Measurements from ENCODE around the gene MBOAT1. TPM values are rescaled to one million over a fixed set of nuclear protein-coding genes. Genes with fewer than 3 reads are reported as not detected.

Gene MBOAT1
- total RNA-seq, 1 donor from 2014 or later, result 5.3 TPM

DNA sequence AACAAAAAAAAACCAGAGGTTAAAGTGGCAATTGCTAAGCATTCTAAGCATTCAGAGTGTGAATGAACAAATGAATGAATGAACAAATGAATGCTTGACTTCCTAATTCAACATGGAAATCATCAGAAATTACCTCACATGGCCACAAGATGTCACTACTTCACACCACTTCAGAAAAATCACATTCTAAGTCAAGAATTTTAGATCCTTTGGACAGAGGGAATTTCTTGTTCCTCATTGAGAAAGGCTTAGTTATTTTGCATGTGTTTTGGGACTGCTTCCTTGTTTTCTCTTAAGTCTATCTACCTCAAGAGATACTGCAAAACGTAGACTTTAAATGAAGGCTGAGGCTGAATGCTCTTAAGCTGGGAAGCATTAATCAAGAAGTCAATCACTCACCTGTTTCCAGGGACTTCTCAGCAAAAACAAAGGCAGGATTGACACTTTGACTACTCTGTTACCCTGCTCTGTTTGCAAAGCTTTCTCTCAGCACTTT, 120.2 kb downstream of the MBOAT1 start:
- intact Hi-C loops (cut with DNase I), result loop anchor here (2.0 to 5.0 kb wide), 4 partner anchors 35 to 437 kb away; no protein-coding TSS in a partner anchor
- peak; percentile 42 for ATAC-seq
- DNase-seq (ENCODE audit: missing footprints), result no peak

GRCh38 chr6:20086992-20087391, 125.3 kb downstream of the MBOAT1 start:
- no peak for DNase-seq (ENCODE audit: missing footprints)
- no peak for ATAC-seq
- intact Hi-C loops (cut with DNase I), result no loop called here

GRCh38 chr6:20085817-20086216, 126.5 kb downstream of the MBOAT1 start:
- intact Hi-C loops (cut with DNase I), result no loop called here
- no peak for ATAC-seq
- no peak for DNase-seq (ENCODE audit: missing footprints)

DNA sequence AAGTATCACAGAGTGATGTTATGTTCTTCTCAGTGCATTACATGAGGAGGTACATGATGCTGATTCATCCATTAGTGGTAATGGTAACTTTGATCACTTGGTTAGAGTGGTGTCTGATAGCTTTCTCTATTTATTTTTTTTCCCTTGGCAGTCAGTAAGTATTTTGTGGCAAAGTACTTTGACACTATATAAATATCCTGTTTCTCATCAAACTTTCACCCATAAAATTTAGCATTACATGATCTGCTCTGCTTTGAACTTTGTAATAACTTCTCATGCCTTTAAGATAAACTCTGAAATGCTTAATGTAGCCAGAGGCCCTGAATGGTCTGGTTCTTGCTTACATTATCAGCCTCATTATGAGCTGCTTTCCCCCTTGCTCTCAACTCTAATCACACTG, 127.9 kb downstream of the MBOAT1 start:
- ATAC-seq (no peak), DNase-seq (ENCODE audit: missing footprints) (no peak)
- intact Hi-C loops (cut with DNase I), result no loop called here

- DNase-seq (ENCODE audit: missing footprints) (no peak), ATAC-seq (no peak)
- intact Hi-C loops (cut with DNase I), result no loop called here
These were observed 140.3 kb downstream of the MBOAT1 start for GRCh38 chr6:20071998-20072397.

GRCh38 chr6:20070047-20070446, 142.2 kb downstream of the MBOAT1 start:
- ATAC-seq (no peak), DNase-seq (ENCODE audit: missing footprints) (no peak)
- intact Hi-C loops (cut with DNase I), result no loop called here

DNA sequence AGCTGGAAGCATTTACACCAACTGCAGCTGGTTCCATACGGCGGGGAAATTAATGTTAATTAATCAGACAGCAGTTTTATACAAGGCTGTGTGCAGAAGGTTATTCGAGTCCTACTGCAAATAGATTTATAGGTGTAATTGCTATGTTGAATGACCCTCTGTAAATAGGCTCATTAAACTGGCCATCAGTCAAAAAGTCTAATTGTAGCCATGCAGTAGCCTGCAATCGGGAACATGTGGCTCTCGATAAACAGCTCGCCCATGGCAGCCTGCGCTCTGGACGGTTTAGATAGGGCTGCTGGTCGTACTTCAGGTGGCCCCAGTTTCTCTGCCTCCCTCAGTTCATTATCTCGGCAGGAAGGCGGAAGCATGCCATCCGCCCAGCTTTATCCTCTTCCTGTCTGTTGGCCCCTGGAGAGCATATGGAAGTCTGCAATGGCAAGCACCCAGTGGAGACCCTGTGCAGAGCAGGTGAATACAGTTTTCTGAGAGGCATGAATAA, 143.2 kb downstream of the MBOAT1 start:
- DNase-seq (ENCODE audit: missing footprints) (no peak), ATAC-seq (no peak)
- intact Hi-C loops (cut with DNase I), result no loop called here

DNA sequence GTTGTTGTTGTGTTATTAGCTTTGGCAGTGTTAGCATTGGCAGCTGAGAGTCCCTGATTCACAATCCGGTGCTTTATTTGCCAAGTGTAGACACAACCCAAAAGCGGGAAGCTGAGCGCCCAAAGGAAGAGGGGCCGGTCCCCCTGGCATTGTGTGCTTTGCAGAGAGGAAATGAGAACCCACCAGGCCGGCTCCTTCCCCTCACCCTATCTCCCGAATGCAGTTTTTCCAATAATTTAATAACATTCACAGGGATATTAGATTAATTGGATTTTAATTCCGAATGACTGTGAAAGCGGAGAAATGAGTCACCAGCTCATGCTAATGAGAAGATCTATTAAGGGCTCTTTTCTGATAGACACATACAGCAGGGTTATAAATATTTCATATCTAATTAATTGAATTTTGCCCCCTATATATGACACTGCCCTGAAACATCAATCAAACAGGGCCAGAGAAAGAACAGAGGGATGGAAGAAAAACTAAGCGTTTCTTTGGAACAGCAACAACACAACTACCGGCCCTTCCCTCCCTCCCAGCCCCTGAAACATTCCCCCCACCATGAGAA, 143.8 kb downstream of the MBOAT1 start:
- ATAC-seq, result no peak

DNA sequence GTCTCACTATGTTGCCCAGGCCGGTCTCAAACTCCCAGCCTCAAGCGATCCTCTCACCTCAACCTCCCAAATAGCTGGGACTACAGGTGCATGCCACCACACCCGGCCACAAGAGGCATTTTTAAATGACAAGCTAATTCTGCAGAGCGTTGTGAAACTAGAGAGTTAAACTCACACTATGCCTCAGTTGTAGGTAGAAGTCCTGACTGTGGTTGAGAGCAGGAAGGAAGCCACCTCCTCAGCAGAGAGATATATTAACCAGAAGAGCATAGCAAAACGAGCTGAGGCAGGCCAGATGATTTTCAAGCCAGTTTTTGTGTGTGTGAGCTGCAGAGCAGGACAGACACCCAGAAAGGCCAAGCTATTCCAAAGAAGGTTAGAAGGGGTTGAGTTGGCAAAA, 150.3 kb downstream of the MBOAT1 start:
- intact Hi-C loops (cut with DNase I), result no loop called here
- ATAC-seq (no peak), DNase-seq (ENCODE audit: missing footprints) (no peak)

More for the DNA sequence above, 143.8 kb downstream of the MBOAT1 start:
- intact Hi-C loops (cut with DNase I), result no loop called here
- DNase-seq (ENCODE audit: missing footprints), result no peak

DNA sequence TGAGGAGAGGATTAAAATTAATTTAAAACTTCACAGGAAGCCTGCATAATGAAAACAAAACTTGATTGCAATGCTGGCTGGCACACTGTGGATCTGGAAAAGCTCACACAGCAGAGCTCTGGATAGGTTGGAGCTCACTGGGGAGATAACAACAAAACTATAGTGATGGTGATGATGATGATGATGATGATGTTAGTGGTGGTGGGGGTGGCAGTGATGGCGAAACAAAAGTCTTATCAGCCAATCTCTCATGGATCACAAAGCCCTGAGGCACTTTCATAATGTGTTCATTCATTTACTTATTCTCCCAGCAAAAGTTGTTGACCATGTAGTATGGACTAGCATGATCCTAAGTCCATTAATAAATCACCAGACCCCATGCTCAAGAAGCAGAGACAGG, 152.0 kb downstream of the MBOAT1 start:
- no peak for ATAC-seq

GRCh38 chr6:20058912-20059311, 153.4 kb downstream of the MBOAT1 start:
- DNase-seq (ENCODE audit: missing footprints) (no peak), ATAC-seq (no peak)
- intact Hi-C loops (cut with DNase I), result loop anchor here (5.0 kb wide), 1 partner anchor 1462 kb away; no protein-coding TSS in a partner anchor

More for the DNA sequence above, 152.0 kb downstream of the MBOAT1 start:
- no peak for DNase-seq (ENCODE audit: missing footprints)
- intact Hi-C loops (cut with DNase I), result no loop called here

GRCh38 chr6:20058121-20058905, 154.0 kb downstream of the MBOAT1 start:
- intact Hi-C loops (cut with DNase I), result loop anchor here (5.0 kb wide), 1 partner anchor 1461 kb away; no protein-coding TSS in a partner anchor
- DNase-seq (ENCODE audit: missing footprints), result no peak
- no peak for ATAC-seq

- no peak for ATAC-seq
- intact Hi-C loops (cut with DNase I), result loop anchor here (5.0 kb wide), 1 partner anchor 1459 kb away; no protein-coding TSS in a partner anchor
- DNase-seq (ENCODE audit: missing footprints), result no peak
These were observed 155.8 kb downstream of the MBOAT1 start for GRCh38 chr6:20056350-20056992.

DNA sequence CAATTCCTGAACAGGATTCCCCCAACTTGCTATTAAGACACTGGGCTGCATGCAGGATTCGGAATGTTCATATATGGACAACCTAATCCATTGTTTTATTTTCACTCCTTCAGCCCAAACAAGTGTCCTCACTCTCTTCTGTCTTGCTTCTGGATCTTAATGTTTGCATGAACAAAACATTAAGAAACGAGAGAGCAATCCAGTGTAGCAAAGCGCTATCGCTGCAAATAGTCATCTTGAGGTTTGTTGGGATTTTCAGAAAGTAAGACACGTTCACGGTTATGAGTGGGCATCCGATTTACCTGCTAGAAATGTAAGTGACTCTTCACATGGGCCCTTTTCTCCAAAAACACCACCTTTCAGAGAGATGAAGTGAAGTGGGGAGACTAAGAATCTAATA, 156.4 kb downstream of the MBOAT1 start:
- intact Hi-C loops (cut with DNase I), result loop anchor here (5.0 kb wide), 1 partner anchor 1459 kb away; no protein-coding TSS in a partner anchor
- DNase-seq (ENCODE audit: missing footprints) (no peak), ATAC-seq (no peak)

Other genes with a start within 250 kb of the MBOAT1 start
- gene E2F3, start 189.4 kb upstream of the MBOAT1 start, total RNA-seq, result 6.4 TPM